KBM-7 (cell line): ENCODE measurements around the gene ADAM33.

Experiments
- DNase-seq: peaks from one replicate; pipeline ENCODE4 v3.0.0-alpha.2; 2015
- in situ Hi-C: fragments of 300-500 bp; cut with MboI; formaldehyde crosslinking; loops from 2 replicates; pipeline ENCODE4 v1.14.3; 2020; ENCODE audit warnings: low sequenced_read_pairs, low pct_unique_long_range_greater_than_20kb, mixed read lengths

Gene ADAM33

DNA sequence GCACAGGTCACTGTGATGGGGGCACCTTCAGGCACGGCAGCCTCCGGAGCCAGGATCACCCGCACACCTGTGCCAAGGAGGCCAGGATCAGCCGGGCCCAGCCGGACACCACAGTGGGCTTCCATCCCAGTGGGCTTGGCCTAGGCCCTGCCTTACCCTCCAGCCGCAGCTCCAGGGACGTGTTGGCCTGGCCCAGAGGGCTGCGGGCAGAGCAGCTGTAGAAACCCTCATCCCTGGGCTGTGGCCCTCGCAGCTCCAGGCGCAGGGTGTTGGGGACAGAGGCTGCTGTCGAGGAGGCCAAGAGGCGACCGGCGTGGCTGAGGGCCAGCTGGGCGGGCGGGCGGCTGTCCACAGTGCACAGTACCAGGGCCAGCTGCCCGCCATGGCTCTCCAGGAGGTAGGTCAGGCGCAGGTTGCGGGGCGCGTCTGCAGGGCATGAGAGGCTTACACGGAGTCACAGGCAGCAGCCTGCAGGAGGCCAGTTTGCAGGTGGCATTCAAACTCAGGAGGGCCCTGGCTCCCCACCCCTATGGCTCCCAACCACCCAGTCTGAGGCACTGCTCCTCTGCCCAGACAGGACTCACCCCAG is 11.0 kb upstream of the ADAM33 start:
- no peak for DNase-seq
- in situ Hi-C loops: no loop called here

DNA sequence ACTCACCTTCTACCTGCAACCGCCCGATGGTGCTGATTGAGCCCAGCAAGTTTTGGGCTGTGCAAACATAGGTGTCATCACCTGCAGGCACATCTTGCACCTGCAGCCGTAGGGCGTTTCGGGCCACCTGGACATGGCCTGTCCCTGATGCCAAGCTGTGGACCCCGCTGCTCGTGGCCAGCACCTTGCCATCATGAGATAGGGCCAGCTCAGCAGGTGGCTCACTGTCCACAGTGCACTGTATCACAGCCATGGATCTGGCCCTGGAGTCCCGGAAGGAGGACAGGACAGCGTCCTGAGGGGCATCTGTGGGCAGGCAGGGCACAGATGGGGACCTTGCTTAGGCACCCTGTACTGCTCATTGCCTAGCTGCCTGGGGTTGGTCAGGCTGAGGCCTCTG is 10.1 kb upstream of the ADAM33 start:
- no peak for DNase-seq
- in situ Hi-C loops: no loop called here

- in situ Hi-C loops: no loop called here
- DNase-seq: no peak
Observed at GRCh38 chr20:3691306-3691705, 9.5 kb upstream of the ADAM33 start.

DNA sequence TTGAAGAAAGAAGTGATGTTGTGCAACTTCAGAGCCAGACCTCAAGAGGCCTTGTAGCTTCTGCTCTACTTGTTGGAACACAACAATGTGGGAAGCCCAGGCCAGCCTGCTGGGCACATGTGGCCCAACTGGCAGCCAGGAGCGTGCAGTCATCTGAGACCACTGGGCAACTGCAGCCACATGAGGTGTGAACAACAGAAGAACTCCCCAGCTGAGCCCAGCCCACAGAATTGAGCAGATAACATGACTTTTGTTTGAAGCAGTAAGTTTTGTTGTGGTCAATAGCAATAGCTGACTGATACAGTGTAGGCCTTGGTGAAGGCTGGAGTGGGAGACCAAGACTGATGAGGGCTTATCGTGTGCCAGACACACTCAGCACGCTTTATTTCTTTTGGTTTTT is 8.6 kb upstream of the ADAM33 start:
- in situ Hi-C loops: no loop called here
- no peak for DNase-seq

GRCh38 chr20:3689978-3690377 is 8.2 kb upstream of the ADAM33 start:
- in situ Hi-C loops: no loop called here
- DNase-seq: no peak

DNA sequence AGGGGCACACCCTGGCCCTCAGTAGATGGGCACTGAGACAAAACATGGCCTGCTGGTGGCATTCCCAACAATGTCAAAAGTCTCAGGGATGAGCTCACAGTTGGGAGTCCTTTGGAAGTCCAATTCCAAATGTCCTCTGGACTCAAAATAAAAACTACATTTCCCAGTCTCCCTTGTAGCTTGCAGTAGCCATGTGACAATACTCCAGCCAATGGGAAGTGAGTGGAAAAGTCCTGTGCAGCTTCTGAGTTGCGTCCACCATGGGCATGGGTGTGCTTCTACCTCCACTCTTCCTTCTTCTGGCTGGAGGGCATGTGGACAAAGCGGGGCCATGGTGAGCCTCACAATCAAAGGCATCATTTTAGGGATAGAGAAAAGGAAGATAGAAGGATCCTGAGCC is 5.8 kb upstream of the ADAM33 start:
- DNase-seq: peak; percentile 11
- in situ Hi-C loops: no loop called here

GRCh38 chr20:3686867-3687321 is 5.1 kb upstream of the ADAM33 start:
- no peak for DNase-seq
- in situ Hi-C loops: no loop called here

GRCh38 chr20:3686421-3686820 is 4.6 kb upstream of the ADAM33 start:
- DNase-seq: no peak
- in situ Hi-C loops: no loop called here

DNA sequence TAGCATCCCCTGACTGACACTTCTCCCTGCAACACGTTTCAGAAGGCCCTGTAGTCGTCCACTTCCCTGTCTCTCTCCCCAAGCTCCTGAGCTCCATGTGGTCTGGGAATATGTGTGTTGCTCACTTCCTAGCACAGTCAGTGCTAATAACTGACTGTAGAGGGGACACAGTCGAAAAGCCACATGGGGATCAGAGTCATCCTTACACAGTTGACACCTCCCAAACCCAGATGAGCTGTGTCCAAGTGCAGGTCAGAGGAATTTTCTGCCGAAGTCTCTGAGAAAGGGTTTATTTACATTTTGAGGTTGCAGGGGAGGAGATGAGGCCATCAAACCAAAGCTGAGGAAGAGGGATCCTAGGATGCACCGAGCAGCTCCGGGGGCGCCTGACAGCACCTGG is 3.5 kb upstream of the ADAM33 start:
- DNase-seq: no peak
- in situ Hi-C loops: no loop called here

GRCh38 chr20:3681352-3681930 is 369 bp downstream of the ADAM33 start:
- DNase-seq: no peak
- in situ Hi-C loops: no loop called here

- DNase-seq: no peak
- in situ Hi-C loops: no loop called here
Observed at GRCh38 chr20:3680701-3681351, 984 bp downstream of the ADAM33 start.

GRCh38 chr20:3679749-3680700 is 1.8 kb downstream of the ADAM33 start:
- in situ Hi-C loops: no loop called here
- DNase-seq: no peak

DNA sequence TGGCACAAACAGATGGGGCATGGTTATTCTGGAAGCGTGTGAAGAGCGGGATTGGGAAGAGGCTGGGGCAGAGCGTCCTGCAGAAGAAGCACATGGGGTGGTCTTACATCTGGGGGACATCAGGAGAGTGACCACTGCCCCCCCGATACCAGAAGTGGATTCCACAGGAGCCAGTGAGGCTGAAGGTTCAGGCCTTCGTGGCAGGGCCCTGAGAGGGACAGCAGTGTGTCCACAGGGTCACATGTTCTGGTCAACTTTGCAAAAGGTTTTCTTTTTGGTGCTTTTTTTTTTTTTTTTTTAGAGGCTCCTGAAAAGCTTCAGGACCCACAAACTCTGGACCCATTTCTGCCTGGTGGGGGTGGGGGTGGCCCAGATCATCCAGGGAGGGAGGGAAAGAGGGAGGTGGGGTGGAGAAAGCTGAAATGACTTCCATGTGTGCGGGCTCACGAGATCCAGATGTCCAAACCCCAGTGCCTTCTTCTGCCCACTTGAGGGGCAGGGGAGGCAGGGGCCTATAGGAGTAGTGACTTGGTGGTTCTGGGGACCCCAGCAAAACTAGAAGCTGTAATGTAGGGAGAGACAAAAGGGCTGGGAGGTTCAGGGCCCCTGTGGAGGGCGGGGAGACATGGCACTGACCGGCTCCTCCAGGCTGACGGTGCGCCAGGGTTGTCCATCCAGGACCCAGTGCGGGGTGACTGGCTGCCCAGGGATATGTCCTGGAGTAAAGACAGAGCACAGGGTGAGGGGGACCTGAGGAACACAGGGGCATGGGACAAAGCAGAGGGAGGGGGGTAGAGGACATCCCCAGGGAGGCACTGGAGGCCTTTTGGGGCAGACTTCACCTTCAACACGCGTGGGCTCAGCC is 2.7 kb downstream of the ADAM33 start:
- no peak for DNase-seq
- in situ Hi-C loops: no loop called here

GRCh38 chr20:3678198-3678597 is 3.6 kb downstream of the ADAM33 start:
- no peak for DNase-seq
- in situ Hi-C loops: no loop called here

DNA sequence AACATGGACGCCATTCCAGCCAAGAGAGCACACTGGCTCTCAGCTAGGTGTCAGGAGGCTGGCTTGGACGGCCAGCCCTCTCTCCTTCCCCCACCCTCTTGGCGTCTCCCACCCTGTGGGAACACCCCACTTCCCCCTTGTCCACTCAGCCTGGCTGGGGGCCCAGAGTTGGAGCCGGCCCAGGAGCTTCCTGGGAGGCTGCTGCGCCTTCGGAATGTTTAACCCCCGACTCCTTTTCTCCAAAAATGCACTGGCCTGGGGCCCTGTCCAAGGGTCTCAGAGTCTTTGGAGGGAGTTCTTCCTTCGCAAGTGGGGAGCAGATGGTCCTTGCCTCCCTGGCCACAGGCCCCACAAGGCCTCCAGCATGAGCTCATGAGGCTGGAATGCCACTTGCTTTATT is 4.1 kb downstream of the ADAM33 start:
- DNase-seq: no peak
- in situ Hi-C loops: no loop called here

- in situ Hi-C loops: no loop called here
- DNase-seq: no peak
Observed at GRCh38 chr20:3674995-3675900, 6.6 kb downstream of the ADAM33 start.

GRCh38 chr20:3674447-3674846 is 7.4 kb downstream of the ADAM33 start:
- in situ Hi-C loops: no loop called here

More at GRCh38 chr20:3674447-3674846, 7.4 kb downstream of the ADAM33 start:
- DNase-seq: no peak
